Neuronal stem cell (in vitro differentiated cells): Measurements from ENCODE around the gene DHRS1.

Experiments
- DNase-seq: peaks from one replicate; pipeline ENCODE4 v3.0.0-alpha.2; 2013; ENCODE audit warnings: low spot score
- H2AFZ ChIP-seq: one replicate; pipeline ENCODE4 v1.6.1; 2013; ENCODE audit warnings: mild to moderate bottlenecking, low read length, inconsistent platforms
- H2AK5ac ChIP-seq: 2 replicates; pipeline ENCODE4 v1.6.1; 2013; ENCODE audit warnings: low read depth, mild to moderate bottlenecking, inconsistent platforms, low read length, moderate library complexity, mixed read lengths
- H2BK120ac ChIP-seq: 2 replicates; pipeline ENCODE4 v1.6.1; 2013; ENCODE audit warnings: low read depth, mild to moderate bottlenecking, inconsistent platforms, low read length, moderate library complexity, mixed read lengths
- H2BK12ac ChIP-seq: one replicate; pipeline ENCODE4 v1.6.1; 2013; ENCODE audit warnings: low read length, inconsistent platforms
- H2BK15ac ChIP-seq: 2 replicates; pipeline ENCODE4 v1.6.1; 2013; ENCODE audit warnings: mild to moderate bottlenecking, low read length, inconsistent platforms, mixed read lengths
- H2BK5ac ChIP-seq: one replicate; pipeline ENCODE4 v1.6.1; 2013; ENCODE audit warnings: inconsistent platforms, mild to moderate bottlenecking, low read length, moderate library complexity
- H3K14ac ChIP-seq: one replicate; pipeline ENCODE4 v1.6.1; 2013; ENCODE audit warnings: low read length, inconsistent platforms
- H3K18ac ChIP-seq: 2 replicates; pipeline ENCODE4 v1.6.1; 2013; ENCODE audit warnings: low read length, inconsistent platforms
- H3K23ac ChIP-seq: 2 replicates; pipeline ENCODE4 v1.6.1; 2013; ENCODE audit warnings: low read depth, mild to moderate bottlenecking, mixed read lengths, low read length, inconsistent platforms; ENCODE audit not compliant: poor library complexity
- H3K27ac ChIP-seq: replicated peaks from 3 replicates; pipeline ENCODE4 v1.5.1; 2013; ENCODE audit warnings: low read length, inconsistent platforms
- H3K27me3 ChIP-seq, 3 experiments: 2 replicates each; pipeline ENCODE4 v1.6.1; 2013; ENCODE audit warnings: low read length in 3 of 3, mild to moderate bottlenecking in 2 of 3, inconsistent platforms in 1 of 3, low read depth in 1 of 3, mixed read lengths in 1 of 3, moderate library complexity in 1 of 3; ENCODE audit not compliant: control insufficient read depth in 3 of 3, insufficient read depth in 3 of 3
- H3K36me3 ChIP-seq, 2 donors: replicated peaks in 1 of 2; 2 replicates each; pipeline ENCODE4 v1.6.1; 2013; ENCODE audit warnings: low read length in 2 of 2; ENCODE audit not compliant: control insufficient read depth in 2 of 2, insufficient read depth in 2 of 2
- H3K4ac ChIP-seq: 2 replicates; pipeline ENCODE4 v1.6.1; 2013; ENCODE audit warnings: inconsistent platforms, mild to moderate bottlenecking, low read length, moderate library complexity
- H3K4me1 ChIP-seq, 2 donors: 1 replicate in 1 of 2; 2 replicates in 1 of 2; pipeline ENCODE4 v1.6.1; 2013; ENCODE audit warnings: low read length in 2 of 2, low read depth in 1 of 2; ENCODE audit not compliant: control insufficient read depth in 2 of 2, insufficient read depth in 1 of 2
- H3K4me2 ChIP-seq: one replicate; pipeline ENCODE4 v1.6.1; 2013; ENCODE audit warnings: mild to moderate bottlenecking, low read length, inconsistent platforms; ENCODE audit not compliant: insufficient read depth, poor library complexity, severe bottlenecking
- H3K4me3 ChIP-seq, 2 donors: 2 replicates each; pipeline ENCODE4 v1.5.1; 2013; ENCODE audit warnings: low read length in 2 of 2, mild to moderate bottlenecking in 2 of 2, inconsistent platforms in 1 of 2, moderate library complexity in 1 of 2
- H3K79me1 ChIP-seq: one replicate; pipeline ENCODE4 v1.6.1; 2013; ENCODE audit warnings: low read depth, mild to moderate bottlenecking, inconsistent platforms, low read length, moderate library complexity
- H3K9ac ChIP-seq: one replicate; pipeline ENCODE4 v1.6.1; 2013; ENCODE audit warnings: mild to moderate bottlenecking, low read depth, low read length, inconsistent platforms; ENCODE audit not compliant: poor library complexity
- H3K9me3 ChIP-seq, 2 donors: replicated peaks in 1 of 2; 2 replicates each; pipeline versions ENCODE3 to v1.6.1; 2013; ENCODE audit warnings: low read length in 2 of 2, mild to moderate bottlenecking in 2 of 2, inconsistent platforms in 1 of 2, low read depth in 1 of 2, mixed read lengths in 1 of 2, moderate library complexity in 1 of 2; ENCODE audit not compliant: control insufficient read depth in 2 of 2, insufficient read depth in 1 of 2
- H4K8ac ChIP-seq: one replicate; pipeline ENCODE4 v1.6.1; 2013; ENCODE audit warnings: low read depth, mild to moderate bottlenecking, inconsistent platforms, low read length, moderate library complexity
- H4K91ac ChIP-seq: one replicate; pipeline ENCODE4 v1.6.1; 2013; ENCODE audit warnings: low read length, low read depth, mild to moderate bottlenecking, inconsistent platforms; ENCODE audit not compliant: poor library complexity
- WGBS, 2 donors: extraction: QIAGEN DNeasy Blood & Tissue Kit; methylation state at CpG; one replicate each; pipeline ENCODE4 v1.1.7; 2013; ENCODE audit warnings: missing lambda C conversion rate in 2 of 2, mixed read lengths in 1 of 2; ENCODE audit not compliant: insufficient read length in 2 of 2, insufficient replicate concordance in 1 of 2; ENCODE audit errors: extremely low coverage in 2 of 2; 5-methylcytosine and 5-hydroxymethylcytosine counted together

The DHRS1 gene

GRCh38 chr14:24323341-24323740 lies 23.8 kb upstream of the DHRS1 start:
- H3K4me3 ChIP-seq = no peak overlapping the region
- no peak overlapping the region for H3K4ac ChIP-seq
- H3K79me1 ChIP-seq = no peaks in the 10 kb centered on the region
- no peaks in the 10 kb centered on the region for H3K36me3 ChIP-seq
- H4K8ac ChIP-seq = no peak overlapping the region
- H3K9me3 ChIP-seq = peaks cover 0 to 2% of the 10 kb centered on the region in 2 donors
- no peak overlapping the region for H2BK15ac ChIP-seq
- H3K14ac ChIP-seq = no peak overlapping the region
- H3K18ac ChIP-seq = no peak overlapping the region
- no peak for DNase-seq
- H3K4me1 ChIP-seq = peaks cover 4% of the 10 kb centered on the region in 2 donors
- no peak overlapping the region for H3K27ac ChIP-seq
- H3K23ac ChIP-seq = peak overlapping the region; percentile 77
- H2BK120ac ChIP-seq = no peak overlapping the region
- peaks cover 0 to 56% (median 10%) of the 10 kb centered on the region in 3 experiments for H3K27me3 ChIP-seq
- no peak overlapping the region for H2BK12ac ChIP-seq
- H2BK5ac ChIP-seq = no peak overlapping the region
- no peak overlapping the region for H3K4me2 ChIP-seq
- no peak overlapping the region for H4K91ac ChIP-seq
- H2AK5ac ChIP-seq = peak overlapping the region; percentile 65
- WGBS, 2 donors = no CpG with 5 or more reads among the region's 3 CpGs
- H2AFZ ChIP-seq = no peak overlapping the region
- H3K9ac ChIP-seq = no peak overlapping the region

GRCh38 chr14:24322672-24323071 lies 23.1 kb upstream of the DHRS1 start:
- Histone ChIP-seq H2BK5ac (no peak overlapping the region), H3K4me3 (no peak overlapping the region), H4K91ac (no peak overlapping the region), H4K8ac (peak overlapping the region; percentile 26), H3K79me1 (no peaks in the 10 kb centered on the region), H3K27ac (no peak overlapping the region), H3K4me1 (peaks cover 4% of the 10 kb centered on the region in 2 donors), H2AFZ (no peak overlapping the region), H2AK5ac (peak overlapping the region; percentile 65), H3K9me3 (peaks cover 0 to 2% of the 10 kb centered on the region in 2 donors), H2BK120ac (peak overlapping the region; percentile 54), H3K23ac (peak overlapping the region; percentile 77), H3K14ac (peak overlapping the region; percentile 43), H2BK15ac (peak overlapping the region; percentile 41), H3K4ac (no peak overlapping the region), H3K4me2 (no peak overlapping the region), H3K27me3 (peaks cover 0 to 56% (median 11%) of the 10 kb centered on the region in 3 experiments), H2BK12ac (no peak overlapping the region), H3K18ac (peak overlapping the region; percentile 13), H3K9ac (peak overlapping the region; percentile 66), H3K36me3 (no peaks in the 10 kb centered on the region)
- DNase-seq = no peak
- no CpG with 5 or more reads among the region's 10 CpGs for WGBS, 2 donors

GRCh38 chr14:24321212-24321975 lies 21.8 kb upstream of the DHRS1 start:
- no peak overlapping the region for H2BK5ac ChIP-seq
- H3K14ac ChIP-seq = no peak overlapping the region
- H3K27ac ChIP-seq = no peak overlapping the region
- H3K9me3 ChIP-seq = peaks cover 0 to 4% of the 10 kb centered on the region in 2 donors
- no peak overlapping the region for H3K4me3 ChIP-seq
- H3K23ac ChIP-seq = no peak overlapping the region
- H2BK15ac ChIP-seq = no peak overlapping the region
- no peak overlapping the region for H2AK5ac ChIP-seq
- no peak overlapping the region for H3K4ac ChIP-seq
- WGBS, 2 donors = no CpG with 5 or more reads among the region's 14 CpGs
- no peak overlapping the region for H3K9ac ChIP-seq
- H3K18ac ChIP-seq = no peak overlapping the region
- no peak overlapping the region for H4K91ac ChIP-seq
- H2AFZ ChIP-seq = no peak overlapping the region
- no peak overlapping the region for H4K8ac ChIP-seq
- H3K4me1 ChIP-seq = peaks cover 1 to 4% of the 10 kb centered on the region in 2 donors
- H2BK12ac ChIP-seq = no peak overlapping the region
- no peak for DNase-seq
- no peak overlapping the region for H2BK120ac ChIP-seq
- H3K4me2 ChIP-seq = no peak overlapping the region
- no peaks in the 10 kb centered on the region for H3K36me3 ChIP-seq
- H3K27me3 ChIP-seq = peaks cover 0 to 56% (median 14%) of the 10 kb centered on the region in 3 experiments
- H3K79me1 ChIP-seq = no peaks in the 10 kb centered on the region

GRCh38 chr14:24317141-24317928 lies 17.8 kb upstream of the DHRS1 start:
- peaks cover 0 to 2% of the 10 kb centered on the region in 2 donors for H3K36me3 ChIP-seq
- no peak overlapping the region for H3K27ac ChIP-seq
- no peak overlapping the region for H3K4ac ChIP-seq
- H2BK5ac ChIP-seq = no peak overlapping the region
- H3K4me1 ChIP-seq = peaks cover 1 to 4% of the 10 kb centered on the region in 2 donors
- no peaks in the 10 kb centered on the region for H3K79me1 ChIP-seq
- H3K14ac ChIP-seq = no peak overlapping the region
- DNase-seq = no peak
- no peak overlapping the region for H2BK120ac ChIP-seq
- peaks cover 0 to 7% of the 10 kb centered on the region in 2 donors for H3K9me3 ChIP-seq
- no CpG with 5 or more reads among the region's 3 CpGs for WGBS, 2 donors
- no peak overlapping the region for H3K18ac ChIP-seq
- no peak overlapping the region for H2BK12ac ChIP-seq
- no peak overlapping the region for H3K4me3 ChIP-seq
- no peak overlapping the region for H4K8ac ChIP-seq
- H2AFZ ChIP-seq = no peak overlapping the region
- no peak overlapping the region for H2BK15ac ChIP-seq
- no peak overlapping the region for H2AK5ac ChIP-seq
- H3K4me2 ChIP-seq = no peak overlapping the region
- H3K23ac ChIP-seq = no peak overlapping the region
- no peak overlapping the region for H3K9ac ChIP-seq
- H4K91ac ChIP-seq = no peak overlapping the region
- peaks cover 0 to 26% (median 19%) of the 10 kb centered on the region in 3 experiments for H3K27me3 ChIP-seq
